GM12878 (cell line): ENCODE data around the gene EVX1. TPM values are rescaled to one million over a fixed set of nuclear protein-coding genes. Genes with fewer than 3 reads are reported as not detected.

Experiments used
- ATAC-seq: fragments of 200-7000 bp; cut with Tn5 transposase; 3 replicates; pipeline ENCODE4 v1.9.1; 2020; ENCODE audit warnings: mild to moderate bottlenecking, moderate library complexity
- BruUV-seq: library from RNA; stranded (reverse); fragments of 400-500 nt; replicated peaks from 2 replicates; lab custom pipeline; 2021; lab: Mats Ljungman, UMichigan
- CTCF ChIA-PET: fragments of 300-600 bp; sonication (Branson Sonifier 250); formaldehyde crosslinking; extraction: SDS; loops from one replicate; lab custom pipeline; 2021; ENCODE audit warnings: inconsistent platforms; lab: Yijun Ruan, JAX
- POLR2A ChIA-PET: fragments of 350-600 bp; formaldehyde crosslinking; extraction: SDS; loops from one replicate; lab custom pipeline; 2021; ENCODE audit warnings: inconsistent platforms; lab: Charles Lee
- RAD21 ChIA-PET: fragments of 300-600 bp; sonication (Branson Sonifier 250); formaldehyde crosslinking; loops from one replicate; lab custom pipeline; 2023; ENCODE audit warnings: antibody characterized with exemption; ENCODE audit not compliant: unreplicated experiment; lab: Charles Lee
- SMC1A ChIA-PET: fragments of 300-600 bp; sonication (Branson Sonifier 250); formaldehyde crosslinking; loops from one replicate; lab custom pipeline; 2023; ENCODE audit not compliant: unreplicated experiment, uncharacterized antibody; lab: Charles Lee
- DNase-seq: peaks from one replicate; pipeline ENCODE4 v3.0.0-alpha.2; 2011; ENCODE audit warnings: low read depth, low spot score
- FAIRE-seq: peaks from 3 replicates; lab custom pipeline; 2011; peaks lifted over from hg19 to GRCh38; lab: Jason Lieb, UNC
- H2AFZ ChIP-seq: 2 replicates; pipeline ENCODE4 v1.6.0; 2011; ENCODE audit warnings: low read depth, low read length, control low read depth; ENCODE audit not compliant: control insufficient read depth
- H3K27ac ChIP-seq: 2 replicates; pipeline ENCODE4 v1.5.1; 2011; ENCODE audit warnings: control low read depth; ENCODE audit not compliant: control insufficient read depth, insufficient read depth
- H3K27me3 ChIP-seq, 2 experiments: replicated peaks in 1 of 2; 2 replicates each; pipeline versions ENCODE4 v1.6.0 to v1.6.1; 2011; ENCODE audit warnings: low read length in 1 of 2; ENCODE audit not compliant: control insufficient read depth in 2 of 2, insufficient read depth in 2 of 2
- H3K36me3 ChIP-seq, 2 experiments: 2 replicates each; pipeline ENCODE4 v1.5.1; 2011; ENCODE audit warnings: low read length in 1 of 2; ENCODE audit not compliant: control insufficient read depth in 2 of 2, insufficient read depth in 2 of 2
- H3K4me1 ChIP-seq: 2 replicates; pipeline ENCODE4 v1.6.1; 2011; ENCODE audit warnings: mild to moderate bottlenecking, low read length, moderate library complexity, mixed read lengths; ENCODE audit not compliant: control insufficient read depth, insufficient read depth
- H3K4me2 ChIP-seq: 2 replicates; pipeline ENCODE4 v1.6.0; 2011; ENCODE audit warnings: control low read depth; ENCODE audit not compliant: control insufficient read depth, insufficient read depth
- H3K4me3 ChIP-seq: fragments of 200-600 bp; sonication (generic); 2 replicates; pipeline ENCODE4 v1.5.1; 2016
- H3K79me2 ChIP-seq: 2 replicates; pipeline ENCODE4 v1.6.0; 2011; ENCODE audit warnings: low read length; ENCODE audit not compliant: control insufficient read depth, insufficient read depth
- H3K9ac ChIP-seq: 2 replicates; pipeline ENCODE4 v1.8.0; 2011; ENCODE audit warnings: low read length, control low read depth, mixed read lengths; ENCODE audit not compliant: control insufficient read depth, insufficient read depth
- H3K9me3 ChIP-seq: replicated peaks from 3 replicates; pipeline ENCODE4 v1.5.1; 2011; ENCODE audit warnings: mild to moderate bottlenecking, low read length; ENCODE audit not compliant: control insufficient read depth, insufficient read depth
- H4K20me1 ChIP-seq: 2 replicates; pipeline ENCODE4 v1.6.0; 2011; ENCODE audit not compliant: control insufficient read depth, insufficient read depth
- TAF1 ChIP-seq: IDR thresholded peaks from 2 replicates; pipeline ENCODE4 v1.6.1; 2011; ENCODE audit warnings: mild to moderate bottlenecking, low read depth, low read length, borderline replicate concordance
- USF1 ChIP-seq: IDR thresholded peaks from 2 replicates; pipeline ENCODE4 v1.6.1; 2011; ENCODE audit warnings: borderline replicate concordance, low read depth, mild to moderate bottlenecking, moderate library complexity, mixed read lengths, low read length; ENCODE audit not compliant: insufficient read depth; ENCODE audit errors: extremely low read length
- whole genome bisulfite sequencing: methylation state at CpG from one replicate; pipeline ENCODE4 v1.1.6; 2016; ENCODE audit warnings: low lambda C conversion rate; ENCODE audit not compliant: insufficient replicate concordance, insufficient coverage; ENCODE audit errors: missing lambda C conversion rate; 5-methylcytosine and 5-hydroxymethylcytosine counted together
- in situ Hi-C: fragments of 300-500 bp; cut with MboI; formaldehyde crosslinking; loops from 9 replicates; pipeline ENCODE4 v1.14.3; 2018; ENCODE audit warnings: mixed read lengths
- intact Hi-C: fragments of 100-400 bp; cut with micrococcal nuclease; formaldehyde crosslinking; loops from one replicate; pipeline ENCODE4 v1.14.2; 2022; ENCODE audit not compliant: unreplicated experiment
- polyA plus RNA-seq, 11 experiments: library from polyadenylated mRNA; depleted of rRNA in 4 of 11; unstranded in 6 of 11; stranded (reverse) in 5 of 11; fragments of >200 nt; fragmentation: Nextera tagmentation in 4 of 11; fragmentation: Illumina TruSeq in 1 of 11; extraction: Ambion mirVana in 4 of 11; extraction: Trizol in 1 of 11; gene quantifications; 1 replicate in 1 of 11; 2 replicates in 10 of 11; pipeline versions ENCODE4 v1.2.1 to v1.2.3, GENCODE V29; 2011 to 2016; ENCODE audit warnings: inconsistent platforms in 2 of 11, missing spikeins in 2 of 11, low read depth in 1 of 11
- total RNA-seq, 4 experiments: library from RNA; depleted of rRNA in 3 of 4; stranded (reverse); fragments of >200 nt in 3 of 4; fragmentation: Illumina TruSeq in 1 of 4; extraction: Trizol in 1 of 4; gene quantifications; 2 replicates each; pipeline versions ENCODE4 v1.2.1 to v1.2.3, GENCODE V29; 2013 to 2021
- TF ChIP-seq, protein P1 (sequence below): fragments of 450-650 bp; IDR thresholded peaks from 2 replicates; pipeline ENCODE4 v1.6.1; 2014; ENCODE audit warnings: mild to moderate bottlenecking

Gene EVX1
- total and polyA plus RNA-seq, 10 of the 15 experiments (the other 5 are each of a cell fraction or from before 2014, with no cell fraction given), result not detected

- H3K4me1 ChIP-seq, result no peaks in the 10 kb centered on the region
- CTCF ChIA-PET, result interaction anchor here (0.8 kb wide), 1 partner anchor 29 kb away, joined by 3 read pairs; no protein-coding TSS in a partner anchor
- H3K4me3 ChIP-seq, result no peak overlapping the region
- no peak overlapping the region for H3K4me2 ChIP-seq
- intact Hi-C loops (no loop called here), in situ Hi-C loops (no loop called here)
- H3K9ac ChIP-seq, result no peak overlapping the region
- H3K36me3 ChIP-seq, result no peaks in the 10 kb centered on the region
- H2AFZ ChIP-seq, result no peak overlapping the region
- ATAC-seq (no peak), DNase-seq (no peak), FAIRE-seq (no peak)
- 33% methylated on average over 59 of the region's 61 CpGs for WGBS
- no peaks in the 10 kb centered on the region for H3K79me2 ChIP-seq
- RAD21 ChIA-PET, result no interaction called here
- H3K27ac ChIP-seq, result no peak overlapping the region
- H3K9me3 ChIP-seq, result no peaks in the 10 kb centered on the region
- TF ChIP-seq, protein P1, sequence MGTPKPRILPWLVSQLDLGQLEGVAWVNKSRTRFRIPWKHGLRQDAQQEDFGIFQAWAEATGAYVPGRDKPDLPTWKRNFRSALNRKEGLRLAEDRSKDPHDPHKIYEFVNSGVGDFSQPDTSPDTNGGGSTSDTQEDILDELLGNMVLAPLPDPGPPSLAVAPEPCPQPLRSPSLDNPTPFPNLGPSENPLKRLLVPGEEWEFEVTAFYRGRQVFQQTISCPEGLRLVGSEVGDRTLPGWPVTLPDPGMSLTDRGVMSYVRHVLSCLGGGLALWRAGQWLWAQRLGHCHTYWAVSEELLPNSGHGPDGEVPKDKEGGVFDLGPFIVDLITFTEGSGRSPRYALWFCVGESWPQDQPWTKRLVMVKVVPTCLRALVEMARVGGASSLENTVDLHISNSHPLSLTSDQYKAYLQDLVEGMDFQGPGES, result no peak
- no peak for TF ChIP-seq TAF1
- TF ChIP-seq USF1, result no peak
- no TSS peak for BruUV-seq
- peaks cover 3 to 9% of the 10 kb centered on the region in 2 experiments for H3K27me3 ChIP-seq
- no peaks in the 10 kb centered on the region for H4K20me1 ChIP-seq
- POLR2A ChIA-PET, result no interaction called here
- SMC1A ChIA-PET, result no interaction called here
Observed at GRCh38 chr7:27224983-27225934, 17.3 kb upstream of the EVX1 start.
